Measurements from ENCODE around the gene PASK. TPM values are rescaled to one million over a fixed set of nuclear protein-coding genes. Genes with fewer than 3 reads are reported as not detected.
"Not testable (repeated sequence)": the region's sequence is repeated elsewhere in the genome, so short reads cannot be mapped to it uniquely, and the experiment has no call there.

The PASK gene
- 2.1 and 4.9 TPM in 2 replicates for total RNA-seq (2014; rRNA removed; shearing (Covaris generic))
- polyA plus RNA-seq (2014; cell fraction: nucleus; rRNA removed) = 34.5 and 49.6 TPM in 2 replicates

DNA sequence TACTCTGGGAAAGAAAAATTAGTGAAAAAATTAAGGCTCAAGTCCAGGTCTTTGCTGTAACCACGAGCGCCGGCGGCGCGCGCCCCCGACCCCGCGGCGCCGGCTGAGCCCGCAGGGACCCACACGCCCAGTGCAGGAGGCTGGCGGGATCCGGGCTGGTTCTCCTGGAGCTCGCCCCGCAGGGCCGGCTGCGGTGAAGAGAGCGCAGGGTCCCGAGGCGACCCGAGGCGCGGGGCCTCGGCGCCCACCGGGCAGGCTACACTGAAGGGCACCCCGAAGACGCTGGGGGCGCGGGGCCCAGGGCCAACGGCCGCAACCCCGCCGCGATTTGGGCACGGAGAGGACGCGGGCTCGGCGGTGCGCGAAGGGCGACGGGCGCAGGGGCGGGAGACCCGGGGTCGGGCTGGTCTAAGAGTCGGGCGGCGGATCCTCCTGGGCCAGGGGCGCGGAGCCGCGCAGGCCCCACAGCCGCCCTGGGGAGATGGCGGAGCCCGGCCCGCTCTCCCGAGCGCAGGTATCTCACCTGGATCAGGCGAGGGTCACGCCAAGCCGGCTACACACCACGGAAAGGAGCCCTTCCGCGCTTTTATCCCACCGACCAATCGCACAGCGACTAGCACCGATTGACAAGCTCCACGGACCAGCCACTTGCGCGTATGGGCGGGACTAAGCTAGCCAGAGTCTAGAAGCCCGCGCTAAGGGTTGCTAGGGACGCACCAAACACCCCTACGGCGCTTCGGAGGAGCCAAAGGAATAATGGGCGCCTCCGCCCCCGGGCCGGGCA, at the start of gene PASK:
Gene PASK, minus strand, starts transcription at position 582 of the 784 bp plus-strand sequence. CDS start 6,440 bp downstream, outside the sequence.
- peak; percentile 93 for DNase-seq (ENCODE audit: extremely low read depth, low read depth)

GRCh38 chr2:241198381-241199279, 49.4 kb upstream of the PASK start:
- no peak for DNase-seq (ENCODE audit: extremely low read depth, low read depth)

DNA sequence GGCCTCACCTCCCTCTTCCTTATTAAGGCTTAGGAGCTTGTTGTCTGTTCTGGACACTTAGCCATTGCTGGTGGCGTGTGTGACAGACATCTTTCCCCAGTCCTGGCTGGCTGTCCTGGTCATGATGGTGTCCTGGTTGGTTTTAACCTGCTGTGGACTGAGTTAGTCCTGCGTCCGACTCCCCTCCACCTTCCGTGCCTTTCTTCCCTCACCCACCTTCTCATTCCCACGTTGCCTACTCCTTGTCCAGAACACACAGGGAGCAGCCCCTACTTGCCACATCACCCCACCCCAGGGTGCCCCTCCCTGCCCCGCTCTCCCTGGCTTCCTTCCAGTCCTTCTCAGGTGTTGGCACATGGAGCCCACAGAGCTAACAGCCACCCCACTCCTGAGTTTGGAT, 48.7 kb upstream of the PASK start:
- no peak for DNase-seq (ENCODE audit: extremely low read depth, low read depth)

GRCh38 chr2:241197246-241197645, 48.0 kb upstream of the PASK start:
- DNase-seq (ENCODE audit: extremely low read depth, low read depth) = not testable (repeated sequence)

DNA sequence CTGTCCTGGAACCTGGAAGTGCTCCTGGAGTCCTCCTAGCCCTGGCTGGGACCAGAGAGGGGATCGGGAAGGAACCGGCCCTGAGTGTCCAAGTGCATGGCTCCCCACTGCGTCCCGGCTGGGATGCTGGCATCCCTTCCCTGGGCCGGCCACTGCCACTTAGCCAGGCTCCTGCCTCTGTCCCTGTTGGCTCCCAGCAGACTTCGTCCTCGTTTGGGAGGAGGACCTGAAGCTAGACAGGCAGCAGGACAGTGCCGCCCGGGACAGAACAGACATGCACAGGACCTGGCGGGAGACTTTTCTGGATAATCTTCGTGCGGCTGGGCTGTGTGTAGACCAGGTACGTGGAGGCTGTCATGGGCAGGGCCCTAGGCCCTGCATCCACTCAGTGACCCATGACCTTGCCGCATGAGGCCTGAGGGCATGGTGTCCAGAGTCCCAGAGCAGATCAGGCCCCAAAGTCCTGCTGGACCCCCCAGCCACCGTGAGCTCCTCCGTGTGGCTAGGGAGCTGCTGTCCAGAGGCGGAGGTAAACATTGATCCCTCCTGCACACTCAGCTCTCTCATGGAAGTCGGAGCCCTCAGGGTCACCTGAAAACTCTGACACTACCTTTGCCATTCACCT, 46.3 kb upstream of the PASK start:
- no peak for DNase-seq (ENCODE audit: extremely low read depth, low read depth)

- no peak for DNase-seq (ENCODE audit: extremely low read depth, low read depth)
Observed at GRCh38 chr2:241194811-241195210, 45.5 kb upstream of the PASK start.

GRCh38 chr2:241193271-241193670, 44.0 kb upstream of the PASK start:
- no peak for DNase-seq (ENCODE audit: extremely low read depth, low read depth)

- DNase-seq (ENCODE audit: extremely low read depth, low read depth) = no peak
Observed at GRCh38 chr2:241191081-241191480, 41.8 kb upstream of the PASK start.

- no peak for DNase-seq (ENCODE audit: extremely low read depth, low read depth)
Observed at GRCh38 chr2:241190291-241190981, 41.2 kb upstream of the PASK start.

- no peak for DNase-seq (ENCODE audit: extremely low read depth, low read depth)
Observed at GRCh38 chr2:241189856-241190201, 40.6 kb upstream of the PASK start.

DNA sequence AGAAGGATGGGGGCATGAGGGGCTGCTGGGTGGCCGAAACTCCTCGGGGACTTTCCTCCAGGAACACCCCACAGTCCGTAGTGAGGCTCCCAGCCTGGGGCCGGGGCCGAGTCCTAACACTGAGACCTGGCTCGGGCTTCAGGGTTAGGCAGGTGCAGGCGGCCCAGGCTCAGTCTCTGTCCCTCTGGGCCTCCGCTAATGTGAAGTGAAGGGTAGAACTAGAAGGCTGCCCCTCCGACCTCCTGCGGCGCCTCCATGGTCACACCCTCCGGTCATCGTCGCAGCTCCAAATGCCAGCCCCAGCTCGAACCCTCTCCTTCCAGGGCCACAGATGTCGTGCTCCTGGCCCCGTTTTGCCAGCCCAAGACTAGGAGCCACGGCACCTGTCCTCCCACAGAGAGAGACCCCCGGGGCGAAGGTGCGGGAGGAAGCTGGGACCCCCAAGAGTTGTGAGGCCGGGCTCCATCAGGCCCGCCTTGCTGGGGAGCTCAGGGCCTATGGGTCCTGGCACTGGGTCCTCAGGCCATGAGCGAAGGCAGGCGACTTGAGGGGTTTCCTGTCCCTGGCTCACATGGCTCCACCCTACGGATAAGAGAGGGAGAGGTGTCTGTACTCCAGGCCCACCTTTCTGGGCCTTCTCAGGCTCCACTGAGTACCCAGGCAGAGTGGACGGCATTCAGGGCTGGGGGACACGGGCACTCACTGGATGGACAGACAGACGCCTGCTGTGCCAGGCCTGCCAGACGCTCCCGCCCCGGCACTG, 40.0 kb upstream of the PASK start:
- DNase-seq (ENCODE audit: extremely low read depth, low read depth) = no peak

GRCh38 chr2:241188361-241189092, 39.3 kb upstream of the PASK start, which contains the start of gene ANO7:
ANO7 (plus strand) TSS chr2:241188677; CDS start chr2:241190064, 1,387 bp downstream.
- DNase-seq (ENCODE audit: extremely low read depth, low read depth) = no peak

DNA sequence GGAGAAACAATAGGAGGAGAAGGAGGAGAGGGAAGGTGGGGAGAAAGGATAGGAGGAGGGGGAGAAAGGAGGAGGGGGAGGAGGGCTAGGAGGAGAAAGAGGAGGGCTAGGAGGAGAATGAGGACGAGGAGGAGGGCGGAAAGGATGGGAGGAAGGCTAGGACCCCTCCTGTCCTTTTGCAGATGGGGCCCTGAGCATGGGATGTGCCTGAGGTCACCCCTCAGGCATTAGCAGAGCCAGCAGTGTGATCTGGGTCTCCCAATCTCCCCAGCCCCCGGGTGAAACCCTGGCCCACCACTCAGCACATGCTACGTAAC, 38.6 kb upstream of the PASK start:
- no peak for DNase-seq (ENCODE audit: extremely low read depth, low read depth)

DNA sequence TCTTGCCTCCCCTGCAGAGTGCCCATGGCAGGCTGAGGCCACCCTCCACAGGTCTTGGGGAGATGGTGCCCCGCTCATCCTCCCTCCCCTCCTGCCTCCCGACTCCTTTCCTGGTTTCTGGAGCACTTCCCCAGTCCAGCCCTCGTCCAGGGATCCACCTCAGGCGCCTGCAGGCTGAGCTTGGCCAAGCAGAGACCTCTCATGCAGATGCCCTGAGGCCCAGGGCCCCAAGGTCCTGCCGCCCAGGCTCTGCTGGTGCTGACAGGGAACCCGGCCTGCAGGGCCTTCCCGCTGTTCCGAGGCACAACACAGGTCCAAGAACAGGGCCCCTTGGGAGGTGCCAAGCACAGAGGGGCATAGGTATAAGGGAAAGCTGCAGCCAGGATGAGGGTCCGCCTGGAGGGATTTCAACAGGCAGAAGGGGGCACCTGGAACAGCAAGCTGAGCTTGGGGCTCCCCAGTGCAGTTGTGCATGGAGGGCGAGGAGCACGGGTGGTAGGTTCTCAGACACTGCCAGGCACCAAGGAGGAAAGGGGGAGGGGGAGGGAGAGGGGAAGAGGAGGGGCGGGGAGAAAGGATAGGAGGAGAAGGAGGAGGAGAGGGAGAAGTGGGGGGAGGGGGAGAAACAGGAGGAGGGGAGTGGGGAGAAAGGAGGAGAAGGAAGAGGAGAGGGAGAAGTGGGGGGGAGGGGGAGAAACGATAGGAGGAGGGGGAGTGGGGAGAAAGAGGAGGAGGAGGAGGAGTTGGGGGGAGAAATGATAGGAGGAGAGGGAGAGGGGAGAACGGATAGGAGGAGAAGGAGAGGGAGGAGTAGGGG, 38.0 kb upstream of the PASK start:
- no peak for DNase-seq (ENCODE audit: extremely low read depth, low read depth)

DNA sequence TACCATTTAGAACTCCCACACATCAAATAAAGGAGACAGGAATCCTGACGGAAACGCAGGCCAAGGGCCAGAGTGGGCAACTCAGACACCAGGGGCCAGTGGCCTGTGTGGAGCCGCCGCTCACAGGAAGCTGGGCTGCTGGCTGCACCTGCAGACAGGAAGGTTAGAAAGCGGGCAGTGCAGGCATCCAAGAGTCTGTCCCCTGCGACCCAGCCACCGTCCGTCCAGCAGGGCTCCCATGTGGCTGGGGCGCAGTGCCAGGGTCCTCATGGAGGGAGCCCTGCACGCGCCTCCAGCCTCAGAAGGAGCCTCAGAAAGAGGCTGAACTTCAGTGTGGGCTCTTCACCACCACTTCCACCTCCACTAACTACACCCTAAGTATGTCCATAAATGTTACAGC, 36.7 kb upstream of the PASK start:
- DNase-seq (ENCODE audit: extremely low read depth, low read depth) = no peak

DNA sequence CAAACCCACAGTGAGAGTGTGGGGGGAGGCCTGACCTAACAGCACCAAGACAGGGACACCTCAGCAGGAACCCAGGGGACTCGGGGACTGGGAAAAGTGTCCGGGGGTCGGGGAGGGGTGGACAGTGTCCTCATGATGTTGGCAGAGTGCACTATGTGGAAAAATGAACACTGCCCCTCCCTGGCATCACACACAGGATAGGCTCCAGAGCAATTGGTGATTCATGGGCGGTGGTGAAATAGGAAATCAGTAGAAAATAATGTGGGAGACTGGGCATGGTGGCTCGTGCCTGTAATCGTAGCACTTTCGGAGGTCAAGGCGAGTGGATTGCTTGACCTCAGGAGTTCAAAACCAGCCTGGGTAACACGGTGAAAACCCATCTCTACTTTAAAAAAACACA, 35.6 kb upstream of the PASK start:
- no peak for DNase-seq (ENCODE audit: extremely low read depth, low read depth)

DNA sequence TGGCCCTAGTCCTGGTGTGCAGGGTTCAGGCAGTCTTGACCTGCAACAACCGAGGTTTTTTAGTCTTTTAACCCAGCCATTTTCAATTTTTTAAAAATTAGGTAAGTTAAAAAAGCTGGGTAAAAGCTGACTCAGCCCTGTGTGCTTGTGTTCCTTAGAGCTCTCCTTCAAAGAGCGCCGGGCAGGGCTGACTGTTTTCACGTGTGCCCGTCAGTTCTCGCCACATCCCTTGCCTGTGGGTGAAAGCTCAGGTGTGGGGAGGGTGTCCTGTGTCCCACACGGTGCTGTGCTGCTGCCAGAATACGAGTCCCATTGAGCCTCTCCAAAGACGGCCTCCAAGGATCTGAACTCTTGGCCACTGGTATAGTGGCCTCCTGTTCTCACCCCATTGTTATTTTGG, 33.9 kb upstream of the PASK start:
- no peak for DNase-seq (ENCODE audit: extremely low read depth, low read depth)

DNA sequence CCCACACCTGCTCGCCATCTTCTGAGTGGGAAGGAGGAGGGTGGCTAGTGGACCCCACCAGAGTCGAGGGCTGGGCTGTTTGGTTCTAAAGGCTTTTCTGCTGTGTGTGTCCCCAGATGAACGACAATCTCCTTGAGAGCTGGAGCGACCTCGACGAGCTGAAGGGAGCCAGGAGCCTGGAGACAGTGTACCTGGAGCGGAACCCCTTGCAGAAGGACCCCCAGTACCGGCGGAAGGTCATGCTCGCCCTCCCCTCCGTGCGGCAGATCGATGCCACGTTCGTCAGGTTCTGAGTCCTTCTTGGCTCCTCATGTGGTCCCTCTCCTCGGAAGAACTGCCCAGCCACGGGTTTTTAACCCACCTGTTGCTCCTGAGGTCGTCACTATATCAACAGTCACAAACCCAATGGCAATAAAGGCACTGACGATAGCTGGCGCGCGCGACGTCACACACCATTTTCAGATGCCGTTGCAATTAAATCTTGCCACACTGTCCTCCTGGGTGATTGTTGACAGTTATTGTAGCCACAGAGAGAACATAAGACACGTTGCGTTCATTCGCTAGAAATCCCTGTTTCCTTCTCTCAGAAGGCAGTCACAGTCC, 33.4 kb upstream of the PASK start:
- no peak for DNase-seq (ENCODE audit: extremely low read depth, low read depth)

All from NCI-H460 (cell line).